Ovary (tissue), 9 donors: ENCODE measurements around the gene SAP30L. TPM values are rescaled to one million over a fixed set of nuclear protein-coding genes. Genes with fewer than 3 reads are reported as not detected.

Source experiments
- DNase-seq, 5 donors: peaks; one replicate each; pipeline ENCODE4 v3.0.0-alpha.2; 2019 to 2020
- H3K27ac ChIP-seq, 2 donors: fragments of 200-600 bp; one replicate each; pipeline versions ENCODE4 v1.5.1 to v1.8.0; 2019 to 2022
- H3K27me3 ChIP-seq: fragments of 200-600 bp; one replicate; pipeline ENCODE4 v1.8.0; 2022
- H3K36me3 ChIP-seq: fragments of 200-600 bp; sonication (generic); one replicate; pipeline ENCODE4 v1.5.1; 2019
- H3K4me1 ChIP-seq: one replicate; pipeline ENCODE4 v1.8.1; 2013; ENCODE audit warnings: mild to moderate bottlenecking, moderate library complexity; ENCODE audit not compliant: insufficient read depth
- H3K4me3 ChIP-seq: fragments of 200-600 bp; sonication (generic); one replicate; pipeline ENCODE4 v1.5.1; 2017
- H3K9me3 ChIP-seq, 2 donors: fragments of 200-600 bp in 1 of 2; sonication (generic) in 1 of 2; one replicate each; pipeline versions ENCODE4 v1.5.1 to v1.8.1; 2013 to 2019; ENCODE audit warnings: mild to moderate bottlenecking in 1 of 2, moderate library complexity in 1 of 2
- CTCF ChIP-seq, 3 donors: fragments of 450-650 bp in 2 of 3; fragments of 200-600 bp in 1 of 3; IDR thresholded peaks; one replicate each; pipeline versions ENCODE4 v1.5.1 to v1.8.0; 2016 to 2022; ENCODE audit warnings: antibody characterized with exemption in 3 of 3, mild to moderate bottlenecking in 1 of 3
- EP300 ChIP-seq: sonication (generic); formaldehyde crosslinking; IDR thresholded peaks from one replicate; pipeline ENCODE4 v1.6.1; 2017; ENCODE audit warnings: antibody characterized with exemption
- POLR2A ChIP-seq: fragments of 450-650 bp; IDR thresholded peaks from one replicate; pipeline ENCODE4 v1.6.1; 2017; ENCODE audit warnings: antibody characterized with exemption, mild to moderate bottlenecking, moderate library complexity
- WGBS, 3 donors: extraction: QIAGEN DNeasy Blood & Tissue Kit in 1 of 3; methylation state at CpG; one replicate each; pipeline versions ENCODE4 v1.1.5 to v1.1.7; 2013 to 2017; 5-methylcytosine and 5-hydroxymethylcytosine counted together
- intact Hi-C, 4 donors: fragments of 100-400 bp; cut with DNase I; formaldehyde crosslinking; loops; one replicate each; pipeline versions ENCODE4 v1.11.0 to v1.15.1; 2022 to 2023
- polyA plus RNA-seq, 2 donors: library from polyadenylated mRNA; stranded (reverse); fragments of 200-250 nt in 1 of 2; fragments of 350-450 nt in 1 of 2; fragmentation: Illumina TruSeq in 1 of 2; extraction: RNeasy Lipid Tissue Mini Kit (QIAGEN cat#74804) in 1 of 2; gene quantifications; one replicate each; pipeline ENCODE4 v1.2.3, GENCODE V29; 2013 to 2014
- total RNA-seq, 7 donors: library from RNA; depleted of rRNA in 2 of 7; stranded (reverse); fragments of >200 nt in 2 of 7; fragmentation: NEBNext Ultra II Directional in 3 of 7; extraction: Animal tissue kit (Norgen Biotek cat#: 25700) in 3 of 7; gene quantifications; one replicate each; pipeline versions ENCODE4 v1.1.0 to v1.2.4, GENCODE V29; 2016 to 2023
- donor health status: DM: no; HTN: no; CAD: no; lungs with moderate emphysema.
- donor health status: DM: no; HTN: no; CAD: no.
- donor health status: Bipolar disorder and iron deficiency.
- donor health status: DM: yes; HTN: yes; CAD: no.
- donor health status: DM: no; HTN: no; CAD: no.
- donor health status: DM: yes; HTN: yes; CAD: no.

SAP30L gene
- total and polyA plus RNA-seq, 9 donors = 18.7 to 63.1 (median 41.5) TPM

- WGBS, 3 donors = 1 to 4% (median 4%) methylated on average over 15 to 20 of the region's 20 CpGs
- peaks cover 8% of the 10 kb centered on the region for H3K4me1 ChIP-seq
- DNase-seq = peak in 3 of 5 donors; percentile 32 to 41 (median 33)
- H3K27me3 ChIP-seq = peaks cover 15% of the 10 kb centered on the region
- no peak for TF ChIP-seq CTCF (IDR thresholded peaks at IDR 0.05)
- no peak for TF ChIP-seq EP300
- TF ChIP-seq POLR2A = no peak
- no peaks in the 10 kb centered on the region for H3K9me3 ChIP-seq
- no peak within 1 kb of the TSS for H3K27ac ChIP-seq
- H3K4me3 ChIP-seq = peak within 1 kb of the TSS; percentile 35
- intact Hi-C loops = loop anchor here in 1 of 4 donors (10.0 kb wide), 1 partner anchor 147 kb away; no protein-coding TSS in a partner anchor
- H3K36me3 ChIP-seq = no peaks in the 10 kb centered on the region
These were observed 32.4 kb downstream of the SAP30L start, which contains the start of gene HAND1 for GRCh38 chr5:154478224-154478565. HAND1 (minus strand) TSS chr5:154478227; CDS start chr5:154478008, 219 bp downstream.

GRCh38 chr5:154478752-154479159 is 33.0 kb downstream of the SAP30L start:
- no peak for DNase-seq
- H3K9me3 ChIP-seq = no peaks in the 10 kb centered on the region
- H3K27me3 ChIP-seq = peaks cover 15% of the 10 kb centered on the region
- 2 to 8% (median 4%) methylated on average over 18 to 27 of the region's 27 CpGs for WGBS, 3 donors
- H3K27ac ChIP-seq = no peak overlapping the region
- no peak overlapping the region for H3K4me3 ChIP-seq
- TF ChIP-seq EP300 (no peak), POLR2A (no peak), CTCF (IDR thresholded peaks at IDR 0.05) (no peak)
- H3K4me1 ChIP-seq = peaks cover 8% of the 10 kb centered on the region
- H3K36me3 ChIP-seq = no peaks in the 10 kb centered on the region
- intact Hi-C loops = loop anchor here in 1 of 4 donors (10.0 kb wide), 1 partner anchor 146 kb away; no protein-coding TSS in a partner anchor

GRCh38 chr5:154479160-154479943 is 33.6 kb downstream of the SAP30L start:
- H3K9me3 ChIP-seq = no peaks in the 10 kb centered on the region
- H3K27me3 ChIP-seq = peaks cover 19% of the 10 kb centered on the region
- intact Hi-C loops = loop anchor here in 1 of 4 donors (10.0 kb wide), 1 partner anchor 145 kb away; no protein-coding TSS in a partner anchor
- H3K4me3 ChIP-seq = no peak overlapping the region
- no peak for TF ChIP-seq POLR2A
- no peak for TF ChIP-seq CTCF (IDR thresholded peaks at IDR 0.05)
- no peak for TF ChIP-seq EP300
- WGBS, 3 donors = 2 to 4% (median 3%) methylated on average over 42 to 44 of the region's 44 CpGs
- peaks cover 8% of the 10 kb centered on the region for H3K4me1 ChIP-seq
- no peaks in the 10 kb centered on the region for H3K36me3 ChIP-seq
- H3K27ac ChIP-seq = no peak overlapping the region
- DNase-seq = no peak

- no peak for DNase-seq
- no peaks in the 10 kb centered on the region for H3K9me3 ChIP-seq
- no peak overlapping the region for H3K4me3 ChIP-seq
- no peak overlapping the region for H3K27ac ChIP-seq
- peaks cover 8% of the 10 kb centered on the region for H3K4me1 ChIP-seq
- peaks cover 26% of the 10 kb centered on the region for H3K27me3 ChIP-seq
- TF ChIP-seq POLR2A = no peak
- TF ChIP-seq CTCF (IDR thresholded peaks at IDR 0.05) = no peak
- TF ChIP-seq EP300 = no peak
- intact Hi-C loops = loop anchor here in 1 of 4 donors (10.0 kb wide), 1 partner anchor 145 kb away; no protein-coding TSS in a partner anchor
- 8 to 12% (median 9%) methylated on average over 28 to 31 of the region's 31 CpGs for WGBS, 3 donors
- no peaks in the 10 kb centered on the region for H3K36me3 ChIP-seq
These were observed 34.4 kb downstream of the SAP30L start for GRCh38 chr5:154479944-154480750.
